DMS114 treated with DMSO at 0.1 percent for 48 hours (cell line): ENCODE data around the gene IGFBPL1.

ENCODE experiments used
- DNase-seq: peaks from one replicate; lab custom pipeline; 2025; ENCODE audit not compliant: unreplicated experiment; lab: John Stamatoyannopoulos, UW

The IGFBPL1 gene

GRCh38 chr9:38358390-38359296, 65.6 kb downstream of the IGFBPL1 start:
- no peak for DNase-seq

- DNase-seq: no peak
These were observed 66.7 kb downstream of the IGFBPL1 start for GRCh38 chr9:38357350-38358114.

- DNase-seq: no peak
These were observed 67.4 kb downstream of the IGFBPL1 start for GRCh38 chr9:38356851-38357250.
